OCI-LY3 (cell line): Measurements from ENCODE around the gene RUNX2.

ENCODE experiments used
- H2AFZ ChIP-seq: fragments of 200-600, 300-600 bp; shearing (Covaris generic); 2 replicates; pipeline ENCODE4 v1.6.0; 2014; ENCODE audit warnings: antibody characterized with exemption, low read depth, low read length
- H3K27ac ChIP-seq: fragments of 200-600, 300-600 bp; sonication (generic); 2 replicates; pipeline ENCODE4 v1.5.1; 2014; ENCODE audit warnings: mild to moderate bottlenecking, low read length, moderate library complexity, mixed read lengths
- H3K27me3 ChIP-seq: fragments of 200-600, 300-600 bp; sonication (generic); 2 replicates; pipeline ENCODE4 v1.6.1; 2014; ENCODE audit warnings: low read depth, low read length, mixed read lengths
- H3K36me3 ChIP-seq: fragments of 200-600, 300-600 bp; sonication (generic); replicated peaks from 2 replicates; pipeline ENCODE3; 2014; ENCODE audit warnings: low read depth, low read length, mixed read lengths
- H3K4me1 ChIP-seq: fragments of 300-600, 200-600 bp; sonication (generic); 2 replicates; pipeline ENCODE4 v1.6.1; 2014; ENCODE audit warnings: low read length, mixed read lengths
- H3K4me2 ChIP-seq: fragments of 200-600, 300-600 bp; sonication (generic); 2 replicates; pipeline ENCODE4 v1.6.1; 2014; ENCODE audit warnings: low read length, mixed read lengths
- H3K4me3 ChIP-seq: fragments of 300-600, 200-600 bp; sonication (generic); 2 replicates; pipeline ENCODE4 v1.5.1; 2014; ENCODE audit warnings: antibody characterized with exemption, mild to moderate bottlenecking, low read length, moderate library complexity
- H3K79me2 ChIP-seq: fragments of 300-600, 200-600 bp; shearing (Covaris generic); 2 replicates; pipeline ENCODE4 v1.6.1; 2014; ENCODE audit warnings: mild to moderate bottlenecking, low read length, mixed read lengths
- H3K9ac ChIP-seq: fragments of 300-600, 200-600 bp; shearing (Covaris generic); 2 replicates; pipeline ENCODE4 v1.6.0; 2014; ENCODE audit warnings: mild to moderate bottlenecking, low read length, moderate library complexity
- H3K9me3 ChIP-seq: fragments of 200-600, 300-600 bp; shearing (Covaris generic); 2 replicates; pipeline ENCODE4 v1.6.1; 2014; ENCODE audit warnings: low read length, mixed read lengths; ENCODE audit not compliant: insufficient read depth
- H4K20me1 ChIP-seq: fragments of 200-600, 300-600 bp; sonication (generic); 2 replicates; pipeline ENCODE4 v1.6.1; 2016; ENCODE audit warnings: low read length, mixed read lengths; ENCODE audit not compliant: insufficient read depth
- CTCF ChIP-seq: fragments of 200-600, 300-600 bp; sonication (generic); IDR thresholded peaks from 2 replicates; pipeline ENCODE4 v1.5.1; 2014; ENCODE audit warnings: antibody characterized with exemption, low read length, low read depth
- EZH2phosphoT487 ChIP-seq: fragments of 200-600 bp; shearing (Covaris generic); IDR thresholded peaks from 2 replicates; pipeline ENCODE4 v1.6.1; 2018; ENCODE audit warnings: antibody characterized with exemption, mixed run types, low read depth

RUNX2 gene

GRCh38 chr6:45590696-45591184, 262.6 kb downstream of the RUNX2 start:
- H3K4me2 ChIP-seq, result no peak overlapping the region
- peaks cover 11% of the 10 kb centered on the region; the same call in 1 of the 2 replicates for H3K27me3 ChIP-seq
- no peaks in the 10 kb centered on the region for H3K36me3 ChIP-seq
- no peak overlapping the region for H2AFZ ChIP-seq
- H3K9ac ChIP-seq, result no peak overlapping the region
- no peaks in the 10 kb centered on the region for H4K20me1 ChIP-seq
- H3K79me2 ChIP-seq, result no peaks in the 10 kb centered on the region
- H3K27ac ChIP-seq, result no peak overlapping the region
- no peak for TF ChIP-seq EZH2phosphoT487
- no peak for TF ChIP-seq CTCF
- H3K4me1 ChIP-seq, result peaks cover 4% of the 10 kb centered on the region
- no peak overlapping the region for H3K4me3 ChIP-seq
- H3K9me3 ChIP-seq, result no peaks in the 10 kb centered on the region

- H3K4me2 ChIP-seq, result no peak overlapping the region
- TF ChIP-seq CTCF, result no peak
- no peak for TF ChIP-seq EZH2phosphoT487
- no peaks in the 10 kb centered on the region for H3K36me3 ChIP-seq
- no peak overlapping the region for H3K4me3 ChIP-seq
- H3K27ac ChIP-seq, result no peak overlapping the region
- no peaks in the 10 kb centered on the region for H3K79me2 ChIP-seq
- no peaks in the 10 kb centered on the region for H3K9me3 ChIP-seq
- peaks cover 4% of the 10 kb centered on the region for H3K4me1 ChIP-seq
- peaks cover 14% of the 10 kb centered on the region for H3K27me3 ChIP-seq
- no peaks in the 10 kb centered on the region for H4K20me1 ChIP-seq
- no peak overlapping the region for H2AFZ ChIP-seq
- no peak overlapping the region for H3K9ac ChIP-seq
Measured at GRCh38 chr6:45591306-45591705, 263.2 kb downstream of the RUNX2 start.

GRCh38 chr6:45591890-45592289, 263.8 kb downstream of the RUNX2 start:
- no peaks in the 10 kb centered on the region for H3K79me2 ChIP-seq
- H3K4me3 ChIP-seq, result no peak overlapping the region
- no peak overlapping the region for H2AFZ ChIP-seq
- no peak overlapping the region for H3K9ac ChIP-seq
- H3K27me3 ChIP-seq, result peaks cover 16% of the 10 kb centered on the region
- H3K4me2 ChIP-seq, result no peak overlapping the region
- TF ChIP-seq CTCF (no peak), EZH2phosphoT487 (no peak)
- peaks cover 4% of the 10 kb centered on the region for H3K4me1 ChIP-seq
- no peaks in the 10 kb centered on the region for H3K9me3 ChIP-seq
- H3K27ac ChIP-seq, result no peak overlapping the region
- H3K36me3 ChIP-seq, result no peaks in the 10 kb centered on the region
- no peaks in the 10 kb centered on the region for H4K20me1 ChIP-seq

- Histone ChIP-seq H2AFZ (no peak overlapping the region), H3K4me3 (no peak overlapping the region), H3K36me3 (no peaks in the 10 kb centered on the region), H3K27me3 (peaks cover 16% of the 10 kb centered on the region), H3K4me2 (no peak overlapping the region), H3K4me1 (peaks cover 4% of the 10 kb centered on the region), H3K27ac (no peak overlapping the region), H4K20me1 (no peaks in the 10 kb centered on the region), H3K9ac (no peak overlapping the region), H3K9me3 (no peaks in the 10 kb centered on the region), H3K79me2 (no peaks in the 10 kb centered on the region)
- TF ChIP-seq CTCF, result no peak
- TF ChIP-seq EZH2phosphoT487, result no peak
Measured at GRCh38 chr6:45592991-45593390, 264.9 kb downstream of the RUNX2 start.
